HFF-Myc (cell line): ENCODE measurements around the gene CAPN13.

Experiments used
- DNase-seq: peaks from one replicate; pipeline ENCODE4 v3.0.0-alpha.2; 2011; ENCODE audit warnings: low read depth; ENCODE audit errors: extremely low read depth
- H3K4me3 ChIP-seq: replicated peaks from 2 replicates; pipeline ENCODE4 v1.5.1; 2011; ENCODE audit warnings: low read depth, mild to moderate bottlenecking, control low read depth, low read length
- CTCF ChIP-seq: IDR thresholded peaks from 2 replicates; pipeline ENCODE4 v1.5.1; 2012; ENCODE audit warnings: mild to moderate bottlenecking, low read depth, low read length, control low read depth; ENCODE audit errors: missing control alignments

The CAPN13 gene

GRCh38 chr2:30801821-30802455 lies 5.3 kb downstream of the CAPN13 start:
- no peak overlapping the region for H3K4me3 ChIP-seq
- no peak for TF ChIP-seq CTCF
- DNase-seq: no peak

- no peak for TF ChIP-seq CTCF
- no peak overlapping the region for H3K4me3 ChIP-seq
- DNase-seq: no peak
These were observed 7.1 kb downstream of the CAPN13 start for GRCh38 chr2:30800159-30800558.

- H3K4me3 ChIP-seq: no peak overlapping the region
- TF ChIP-seq CTCF: no peak
- no peak for DNase-seq
These were observed 7.9 kb downstream of the CAPN13 start for GRCh38 chr2:30799366-30799765.

GRCh38 chr2:30798536-30798991 lies 8.7 kb downstream of the CAPN13 start:
- H3K4me3 ChIP-seq: no peak overlapping the region

GRCh38 chr2:30797381-30798015 lies 9.7 kb downstream of the CAPN13 start:
- no peak for DNase-seq
- no peak overlapping the region for H3K4me3 ChIP-seq
- no peak for TF ChIP-seq CTCF

More at GRCh38 chr2:30798536-30798991, 8.7 kb downstream of the CAPN13 start:
- no peak for DNase-seq
- no peak for TF ChIP-seq CTCF

GRCh38 chr2:30796699-30797098 lies 10.5 kb downstream of the CAPN13 start:
- TF ChIP-seq CTCF: no peak
- H3K4me3 ChIP-seq: no peak overlapping the region

GRCh38 chr2:30792521-30792920 lies 14.7 kb downstream of the CAPN13 start:
- no peak for DNase-seq
- TF ChIP-seq CTCF: no peak
- no peak overlapping the region for H3K4me3 ChIP-seq

More at GRCh38 chr2:30796699-30797098, 10.5 kb downstream of the CAPN13 start:
- DNase-seq: no peak
